ENCODE results near the gene CPSF4. TPM values are rescaled to one million over a fixed set of nuclear protein-coding genes. Genes with fewer than 3 reads are reported as not detected.

The CPSF4 gene
- total and polyA plus RNA-seq, 8 donors, result 4.5 to 43.8 (median 27.2) TPM

- 81 to 93% (median 86%) methylated on average over 2 of the region's 2 CpGs for WGBS, 5 donors
- no peak for DNase-seq
- Histone ChIP-seq H3K27ac (no peak overlapping the region), H3K4me3 (no peak overlapping the region), H3K27me3 (no peaks in the 10 kb centered on the region), H3K36me3 (peaks cover 38 to 78% (median 63%) of the 10 kb centered on the region in 4 donors), H3K9me3 (no peaks in the 10 kb centered on the region), H3K4me1 (peaks cover 20 to 66% (median 51%) of the 10 kb centered on the region in 4 donors)
- intact Hi-C loops (cut with DNase I; ENCODE audit: low total_unique reads), result no loop called here
- TF ChIP-seq POLR2A (IDR thresholded peaks at IDR 0.05) (no peak), CTCF (IDR thresholded peaks at IDR 0.05) (no peak), EP300 (IDR thresholded peaks at IDR 0.05) (no peak), POLR2AphosphoS5 (IDR thresholded peaks at IDR 0.05) (no peak)
Measured at GRCh38 chr7:99461221-99461620, 22.5 kb downstream of the CPSF4 start.

- Histone ChIP-seq H3K27ac (peak overlapping the region; percentile 81 to 94 (median 89)), H3K36me3 (peaks cover 0 to 37% (median 23%) of the 10 kb centered on the region in 4 donors), H3K27me3 (no peaks in the 10 kb centered on the region), H3K4me1 (peaks cover 20 to 60% (median 52%) of the 10 kb centered on the region in 4 donors), H3K4me3 (peak overlapping the region; percentile 87 to 98 (median 95)), H3K9me3 (no peaks in the 10 kb centered on the region)
- WGBS, 5 donors, result 3 to 5% (median 3%) methylated on average over 9 of the region's 9 CpGs
- DNase-seq, result no peak
- intact Hi-C loops (cut with DNase I; ENCODE audit: low total_unique reads), result no loop called here
- TF ChIP-seq POLR2A (IDR thresholded peaks at IDR 0.05), result no peak
- TF ChIP-seq EP300 (IDR thresholded peaks at IDR 0.05), result no peak
- TF ChIP-seq POLR2AphosphoS5 (IDR thresholded peaks at IDR 0.05), result no peak
- no peak for TF ChIP-seq CTCF (IDR thresholded peaks at IDR 0.05)
Measured at GRCh38 chr7:99465421-99465768, 26.7 kb downstream of the CPSF4 start.

- intact Hi-C loops (cut with DNase I; ENCODE audit: low total_unique reads), result no loop called here
- Histone ChIP-seq H3K27me3 (no peaks in the 10 kb centered on the region), H3K27ac (no peak overlapping the region), H3K4me1 (peaks cover 21 to 48% (median 40%) of the 10 kb centered on the region in 4 donors), H3K36me3 (peaks cover 0 to 13% (median 9%) of the 10 kb centered on the region in 4 donors), H3K9me3 (no peaks in the 10 kb centered on the region), H3K4me3 (no peak overlapping the region)
- TF ChIP-seq EP300 (IDR thresholded peaks at IDR 0.05), result no peak
- TF ChIP-seq CTCF (IDR thresholded peaks at IDR 0.05), result no peak
- no peak for TF ChIP-seq POLR2AphosphoS5 (IDR thresholded peaks at IDR 0.05)
- no peak for TF ChIP-seq POLR2A (IDR thresholded peaks at IDR 0.05)
- no peak for DNase-seq
- WGBS, 5 donors, result 79 to 88% (median 84%) methylated on average over 27 to 29 of the region's 29 CpGs
Measured at GRCh38 chr7:99468336-99468918, 29.7 kb downstream of the CPSF4 start.

- intact Hi-C loops (cut with DNase I; ENCODE audit: low total_unique reads), result no loop called here
- 37 to 45% (median 41%) methylated on average over 23 of the region's 23 CpGs for WGBS, 5 donors
- no peak for DNase-seq
Measured at GRCh38 chr7:99469381-99470065, 30.8 kb downstream of the CPSF4 start.

More at GRCh38 chr7:99469381-99470065, 30.8 kb downstream of the CPSF4 start:
- TF ChIP-seq POLR2AphosphoS5 (IDR thresholded peaks at IDR 0.05), result no peak
- no peak for TF ChIP-seq CTCF (IDR thresholded peaks at IDR 0.05)
- no peak for TF ChIP-seq POLR2A (IDR thresholded peaks at IDR 0.05)
- no peak for TF ChIP-seq EP300 (IDR thresholded peaks at IDR 0.05)
- no peaks in the 10 kb centered on the region for H3K9me3 ChIP-seq
- peaks cover 0 to 2% (median 0%) of the 10 kb centered on the region in 4 donors for H3K36me3 ChIP-seq
- H3K4me3 ChIP-seq, result no peak overlapping the region
- H3K4me1 ChIP-seq, result peaks cover 20 to 47% (median 37%) of the 10 kb centered on the region in 4 donors
- peak overlapping the region in 1 of 5 donors; percentile 92 for H3K27ac ChIP-seq
- H3K27me3 ChIP-seq, result no peaks in the 10 kb centered on the region

All from stomach (tissue), 9 donors.